CD4-positive, alpha-beta T cell treated with Interleukin-15 for 1 hour (primary cell): ENCODE results near the gene PRICKLE3.
A peak's percentile ranks its signal among the peaks of the same experiment; 100 is the strongest.
"Not testable (repeated sequence)": the region's sequence is repeated elsewhere in the genome, so short reads cannot be mapped to it uniquely, and the experiment has no call there.

ENCODE experiments used
- DNase-seq: peaks from one replicate; pipeline ENCODE4 v3.0.0-alpha.2; 2020

Gene PRICKLE3

GRCh38 chrX:49178537-49178936, 7.6 kb downstream of the PRICKLE3 start:
- no peak for DNase-seq

- DNase-seq: no peak
These were observed 8.2 kb downstream of the PRICKLE3 start for GRCh38 chrX:49177873-49178480.

GRCh38 chrX:49177338-49177833, 8.8 kb downstream of the PRICKLE3 start:
- DNase-seq: no peak

- DNase-seq: peak; percentile 59
These were observed 9.5 kb downstream of the PRICKLE3 start for GRCh38 chrX:49176421-49177326.

- no peak for DNase-seq
These were observed 10.5 kb downstream of the PRICKLE3 start for GRCh38 chrX:49175435-49176274.

- no peak for DNase-seq
These were observed 11.4 kb downstream of the PRICKLE3 start for GRCh38 chrX:49174723-49175122.

- not testable (repeated sequence) for DNase-seq
These were observed 12.6 kb downstream of the PRICKLE3 start for GRCh38 chrX:49173544-49173943.

- peak; percentile 83 for DNase-seq
These were observed 13.8 kb downstream of the PRICKLE3 start for GRCh38 chrX:49172280-49172780.

GRCh38 chrX:49171752-49172279, 14.4 kb downstream of the PRICKLE3 start, which contains the start of gene PLP2:
TSS of gene PLP2 (plus strand) at chrX:49171898. CDS start at chrX:49172001, 103 bp downstream.
- peak; percentile 72 for DNase-seq

GRCh38 chrX:49167740-49168108, 18.4 kb downstream of the PRICKLE3 start:
- no peak for DNase-seq

GRCh38 chrX:49166914-49167739, 19.0 kb downstream of the PRICKLE3 start:
- DNase-seq: peak; percentile 79

- peak; percentile 86 for DNase-seq
These were observed 20.0 kb downstream of the PRICKLE3 start for GRCh38 chrX:49165901-49166881.

GRCh38 chrX:49164589-49165360, 21.4 kb downstream of the PRICKLE3 start:
- no peak for DNase-seq

GRCh38 chrX:49163555-49164419, 22.4 kb downstream of the PRICKLE3 start:
- peak; percentile 87 for DNase-seq

- no peak for DNase-seq
These were observed 23.6 kb downstream of the PRICKLE3 start, which contains the start of gene MAGIX for GRCh38 chrX:49162620-49163019. TSS of gene MAGIX (plus strand) at chrX:49162758. CDS start at chrX:49162890, 132 bp downstream.

- DNase-seq: no peak
These were observed 24.5 kb downstream of the PRICKLE3 start for GRCh38 chrX:49161632-49162031.

- DNase-seq: no peak
These were observed 25.3 kb downstream of the PRICKLE3 start for GRCh38 chrX:49160908-49161307.

GRCh38 chrX:49157194-49157593, 29.0 kb downstream of the PRICKLE3 start:
- no peak for DNase-seq
